Endothelial cell of umbilical vein (primary cell): Measurements from ENCODE around the gene IMPA2.

Source experiments
- CTCF ChIP-seq, 2 donors: IDR thresholded peaks; 1 replicate in 1 of 2; 2 replicates in 1 of 2; pipeline ENCODE4 v1.5.1; 2011; ENCODE audit warnings: low read length in 2 of 2, mild to moderate bottlenecking in 2 of 2, moderate library complexity in 2 of 2, control low read depth in 1 of 2, inconsistent platforms in 1 of 2, low read depth in 1 of 2; ENCODE audit not compliant: insufficient read depth in 1 of 2; ENCODE audit errors: extremely low read depth in 1 of 2
- EZH2 ChIP-seq: IDR thresholded peaks from 2 replicates; pipeline ENCODE4 v1.6.1; 2012; ENCODE audit warnings: borderline replicate concordance, low read depth, mild to moderate bottlenecking, moderate library complexity, low read length, inconsistent platforms; ENCODE audit not compliant: severe bottlenecking
- FOS ChIP-seq: IDR thresholded peaks from 2 replicates; pipeline ENCODE4 v1.6.1; 2011; ENCODE audit warnings: mild to moderate bottlenecking, low read length, moderate library complexity, borderline replicate concordance; ENCODE audit not compliant: insufficient read depth
- GATA2 ChIP-seq: IDR thresholded peaks from 2 replicates; pipeline ENCODE4 v1.7.0; 2011; ENCODE audit warnings: low read depth, mild to moderate bottlenecking, moderate library complexity, mixed read lengths, low read length; ENCODE audit not compliant: insufficient read length, insufficient read depth
- JUN ChIP-seq: IDR thresholded peaks from 2 replicates; pipeline ENCODE4 v1.6.1; 2011; ENCODE audit warnings: borderline replicate concordance, low read depth; ENCODE audit not compliant: insufficient read length, insufficient read depth
- MAX ChIP-seq: IDR thresholded peaks from 2 replicates; pipeline ENCODE4 v1.6.1; 2011; ENCODE audit not compliant: insufficient read depth, insufficient read length
- POLR2A ChIP-seq: IDR thresholded peaks from 2 replicates; pipeline ENCODE4 v1.6.1; 2012; ENCODE audit warnings: low read depth, mild to moderate bottlenecking, control low read depth, low read length
- POLR2AphosphoS5 ChIP-seq: IDR thresholded peaks from 2 replicates; pipeline ENCODE4 v1.6.1; 2012; ENCODE audit warnings: low read depth, mild to moderate bottlenecking, control low read depth, low read length, moderate library complexity; ENCODE audit not compliant: insufficient read depth

GRCh38 chr18:11976315-11977152 lies 4.8 kb upstream of the IMPA2 start:
- no peak for TF ChIP-seq CTCF (IDR thresholded peaks at IDR 0.05; ENCODE audit: extremely low read depth in 1 of 2, insufficient read depth in 1 of 2, low read depth in 1 of 2, low read length in 2 of 2)
- TF ChIP-seq GATA2 = no peak
- TF ChIP-seq POLR2A = no peak
- TF ChIP-seq POLR2AphosphoS5 = no peak
- TF ChIP-seq EZH2 = no peak
- no peak for TF ChIP-seq JUN
- no peak for TF ChIP-seq FOS
- TF ChIP-seq MAX = no peak
